GM18867 (cell line): ENCODE data around the gene BCL2L1.

Experiments used
- ATAC-seq: cut with Tn5 transposase; IDR thresholded peaks from one replicate; pipeline ENCODE4 v1.9.1; 2021; ENCODE audit warnings: mild to moderate bottlenecking, moderate library complexity; ENCODE audit not compliant: unreplicated experiment

The BCL2L1 gene

GRCh38 chr20:31710423-31711108, 12.1 kb downstream of the BCL2L1 start:
- no peak for ATAC-seq

GRCh38 chr20:31709939-31710338, 12.7 kb downstream of the BCL2L1 start:
- ATAC-seq, result no peak

DNA sequence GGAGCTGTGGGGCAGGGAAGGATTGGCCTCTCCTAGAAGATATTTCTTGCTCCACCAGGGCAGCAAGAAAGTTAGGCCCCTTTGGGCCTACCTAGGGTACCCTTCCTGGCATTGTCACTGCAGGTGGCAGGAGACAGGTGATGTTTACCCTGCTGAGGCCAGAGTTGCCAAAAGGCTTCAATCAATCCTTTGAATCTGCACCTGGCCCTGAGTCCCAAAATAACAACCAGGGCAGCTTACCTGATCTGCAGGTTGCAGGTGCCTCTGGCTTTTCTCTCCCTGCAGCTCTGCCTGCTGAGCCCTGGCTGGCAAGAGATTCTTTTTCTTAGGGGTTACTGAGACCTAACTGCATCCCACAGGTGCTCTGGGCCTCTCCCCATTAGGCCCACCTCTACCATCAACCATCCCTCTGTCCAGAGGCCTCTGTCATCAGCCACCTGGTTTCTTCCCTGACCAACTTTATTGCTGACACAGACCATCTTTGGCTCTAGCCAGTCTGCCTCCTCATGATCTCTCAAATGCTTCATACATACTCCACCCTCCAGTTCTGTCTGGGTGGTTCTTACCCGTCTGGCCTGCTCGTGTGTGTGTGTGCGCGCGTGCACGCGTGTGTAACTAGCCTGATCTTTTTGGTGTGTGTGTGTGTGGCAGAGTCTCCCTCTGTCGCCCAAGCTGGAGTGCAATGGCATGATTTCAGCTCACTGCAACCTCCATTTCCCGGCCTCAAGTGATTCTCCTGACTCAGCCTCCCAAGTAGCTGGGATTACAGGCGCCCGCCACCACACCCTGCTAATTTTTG, 13.7 kb downstream of the BCL2L1 start:
- ATAC-seq, result no peak

DNA sequence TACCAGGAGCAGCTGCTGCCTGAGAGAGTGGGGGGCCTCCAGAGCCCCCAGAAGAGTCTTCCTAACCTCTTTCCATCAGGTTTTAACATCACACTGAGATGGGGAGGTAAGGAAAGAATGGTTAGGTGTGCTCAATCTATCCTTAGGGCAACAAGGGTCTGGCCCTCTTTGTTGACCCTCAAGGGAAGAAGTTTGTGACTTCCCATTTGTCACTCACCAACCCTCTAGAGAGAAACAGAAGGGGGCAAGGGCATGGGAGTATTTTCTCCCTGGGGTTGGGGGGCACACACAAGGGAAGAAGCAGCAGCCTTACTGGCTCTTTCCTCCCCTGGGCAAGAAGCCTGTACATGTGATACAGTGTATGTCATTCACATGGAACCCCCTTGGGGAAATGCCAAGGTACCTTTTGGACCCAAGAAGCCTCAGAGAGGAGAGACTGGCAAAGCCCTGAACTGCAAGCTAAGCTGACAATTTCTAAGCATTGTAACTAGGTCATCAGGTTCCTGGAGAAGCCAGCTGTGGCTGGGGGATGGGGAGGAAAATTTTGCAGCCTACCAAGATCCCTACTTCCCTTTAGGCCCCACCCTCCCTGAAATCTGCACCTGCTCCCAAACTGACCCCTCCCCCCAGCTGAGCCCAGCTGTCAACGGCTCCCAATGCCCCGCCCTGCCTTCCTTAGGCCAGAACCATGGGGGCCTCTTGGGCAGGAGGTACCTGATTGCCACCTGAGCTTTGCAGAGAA, 14.5 kb downstream of the BCL2L1 start:
- ATAC-seq, result no peak

DNA sequence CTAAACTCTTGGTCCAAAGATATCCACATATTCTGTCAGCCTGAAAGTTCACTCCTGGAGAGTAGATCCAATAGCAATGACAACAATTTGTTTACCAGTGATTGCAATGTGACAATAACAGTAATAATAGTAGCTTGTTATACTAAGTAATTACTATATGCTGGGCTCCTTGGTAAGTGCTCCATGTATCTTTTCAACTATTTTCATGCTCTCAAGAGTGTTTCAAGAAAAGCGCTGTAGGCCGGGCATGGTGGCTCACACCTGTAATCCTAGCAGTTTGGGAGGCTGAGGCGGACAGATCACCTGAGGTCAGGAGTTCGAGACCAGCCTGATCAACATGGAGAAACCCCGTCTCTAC, 15.4 kb downstream of the BCL2L1 start:
- no peak for ATAC-seq

- no peak for ATAC-seq
Measured at GRCh38 chr20:31706607-31707257, 15.9 kb downstream of the BCL2L1 start.

GRCh38 chr20:31705598-31706597, 16.8 kb downstream of the BCL2L1 start:
- peak; percentile 84 for ATAC-seq

GRCh38 chr20:31705191-31705590, 17.5 kb downstream of the BCL2L1 start:
- no peak for ATAC-seq

- no peak for ATAC-seq
Measured at GRCh38 chr20:31704225-31705119, 18.2 kb downstream of the BCL2L1 start.

GRCh38 chr20:31701591-31701990, 21.1 kb downstream of the BCL2L1 start:
- no peak for ATAC-seq

- no peak for ATAC-seq
Measured at GRCh38 chr20:31700747-31701146, 21.9 kb downstream of the BCL2L1 start.

DNA sequence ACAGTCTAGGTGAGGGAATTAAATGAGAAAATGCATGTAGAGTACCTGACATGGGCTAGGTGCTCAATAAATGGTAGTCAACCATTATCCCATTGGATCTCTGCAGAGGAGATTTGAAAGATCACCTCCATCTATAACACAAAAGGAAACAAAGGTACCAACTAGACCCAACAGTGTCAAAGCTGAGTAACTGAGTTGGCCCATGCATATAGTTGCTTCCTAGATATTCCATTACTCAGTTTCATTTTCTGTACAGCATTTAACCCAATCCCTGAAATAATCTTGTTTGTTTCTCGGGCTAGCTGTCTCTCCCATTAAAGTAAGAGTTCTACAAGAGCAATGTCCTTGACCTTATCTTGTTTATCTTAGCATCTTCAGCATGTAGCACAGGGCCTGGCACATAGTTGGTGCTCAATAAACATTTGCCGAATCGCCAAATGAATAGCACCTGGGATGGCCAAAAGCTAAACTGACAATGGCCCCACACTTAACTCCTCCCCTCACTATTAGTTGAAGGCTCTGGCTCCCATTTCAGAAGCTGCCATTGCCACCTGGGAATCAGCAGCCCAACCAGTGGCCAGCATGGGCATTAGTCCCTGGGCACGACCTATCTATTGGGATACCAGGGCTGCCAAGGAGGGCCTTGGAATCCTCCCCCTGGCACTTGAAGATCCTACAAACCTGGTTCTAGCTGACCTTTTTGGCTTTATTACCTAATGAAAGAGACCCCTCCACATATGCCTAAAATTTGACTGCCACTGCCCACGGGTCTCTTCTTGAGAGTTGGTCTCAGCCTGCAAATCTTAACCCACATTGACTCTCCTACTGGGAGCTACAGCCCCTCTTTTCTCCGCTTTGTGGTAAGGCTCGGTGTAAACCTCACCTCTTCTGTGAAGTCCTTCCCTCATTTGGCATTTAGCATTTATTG, 22.6 kb downstream of the BCL2L1 start:
- no peak for ATAC-seq

GRCh38 chr20:31698803-31699718, 23.6 kb downstream of the BCL2L1 start:
- ATAC-seq, result peak; percentile 94

DNA sequence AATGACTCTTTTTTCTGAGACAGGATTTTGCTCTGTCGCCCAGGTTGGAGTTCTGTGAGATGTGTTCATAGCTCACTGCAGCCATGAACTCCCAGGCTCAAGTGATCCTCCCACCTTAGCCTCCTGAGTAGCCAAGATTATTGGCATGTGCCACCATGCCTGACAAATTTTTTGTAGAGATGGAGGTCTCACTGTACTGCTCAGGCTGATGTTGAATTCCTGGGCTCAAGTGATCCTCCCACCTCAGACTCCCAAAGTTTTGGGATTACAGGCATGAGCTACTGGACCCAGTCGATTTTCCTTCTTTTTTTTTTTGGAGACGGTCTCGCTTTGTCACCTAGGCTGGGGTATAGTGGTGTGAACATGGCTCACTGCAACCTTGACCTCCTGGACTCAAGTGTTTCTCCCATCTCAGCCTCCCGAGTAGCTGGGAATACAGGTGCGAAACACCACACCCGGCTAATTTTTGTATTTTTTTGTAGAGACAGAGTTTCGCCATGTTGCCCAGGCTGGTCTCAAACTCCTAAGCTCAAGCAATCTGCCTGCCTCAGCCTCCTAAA, 24.3 kb downstream of the BCL2L1 start:
- no peak for ATAC-seq

GRCh38 chr20:31695849-31696804, 26.5 kb downstream of the BCL2L1 start:
- no peak for ATAC-seq
